Type B pancreatic cell (in vitro differentiated cells): Measurements from ENCODE around the gene PTGIS. TPM values are rescaled to one million over a fixed set of nuclear protein-coding genes. Genes with fewer than 3 reads are reported as not detected.

Experiments used
- DNase-seq: peaks from one replicate; pipeline ENCODE4 v3.0.0; 2021; ENCODE audit warnings: mixed read lengths; ENCODE audit not compliant: unreplicated experiment; ENCODE audit errors: extremely low spot score
- H3K27ac Mint-ChIP-seq: 2 replicates; pipeline ENCODE4 v1.8.0; 2021; ENCODE audit warnings: mild to moderate bottlenecking, mixed read lengths
- H3K27me3 Mint-ChIP-seq: 2 replicates; pipeline ENCODE4 v1.8.0; 2021; ENCODE audit warnings: mixed read lengths
- H3K36me3 Mint-ChIP-seq: 2 replicates; pipeline ENCODE4 v1.8.0; 2021; ENCODE audit warnings: mixed read lengths
- H3K4me1 Mint-ChIP-seq: one replicate; pipeline ENCODE4 v1.8.0; 2021; ENCODE audit warnings: mixed read lengths; ENCODE audit not compliant: unreplicated experiment
- H3K4me3 Mint-ChIP-seq: 2 replicates; pipeline ENCODE4 v1.8.0; 2021; ENCODE audit warnings: mild to moderate bottlenecking, mixed read lengths
- H3K9me3 Mint-ChIP-seq: 2 replicates; pipeline ENCODE4 v1.8.0; 2021; ENCODE audit warnings: mixed read lengths
- total RNA-seq: library from RNA; stranded (reverse); gene quantifications from 2 replicates; pipeline ENCODE4 v1.2.1, GENCODE V29; 2021; ENCODE audit warnings: low replicate concordance
- TF ChIP-seq, protein P1 (sequence below): fragments of 200-600 bp; sonication (generic); conservative IDR thresholded peaks from 2 replicates; pipeline ENCODE4 v1.5.0; 2021; ENCODE audit warnings: antibody characterized with exemption, mild to moderate bottlenecking

PTGIS gene
- total RNA-seq, 1 donor from 2014 or later: 33.3 TPM

DNA sequence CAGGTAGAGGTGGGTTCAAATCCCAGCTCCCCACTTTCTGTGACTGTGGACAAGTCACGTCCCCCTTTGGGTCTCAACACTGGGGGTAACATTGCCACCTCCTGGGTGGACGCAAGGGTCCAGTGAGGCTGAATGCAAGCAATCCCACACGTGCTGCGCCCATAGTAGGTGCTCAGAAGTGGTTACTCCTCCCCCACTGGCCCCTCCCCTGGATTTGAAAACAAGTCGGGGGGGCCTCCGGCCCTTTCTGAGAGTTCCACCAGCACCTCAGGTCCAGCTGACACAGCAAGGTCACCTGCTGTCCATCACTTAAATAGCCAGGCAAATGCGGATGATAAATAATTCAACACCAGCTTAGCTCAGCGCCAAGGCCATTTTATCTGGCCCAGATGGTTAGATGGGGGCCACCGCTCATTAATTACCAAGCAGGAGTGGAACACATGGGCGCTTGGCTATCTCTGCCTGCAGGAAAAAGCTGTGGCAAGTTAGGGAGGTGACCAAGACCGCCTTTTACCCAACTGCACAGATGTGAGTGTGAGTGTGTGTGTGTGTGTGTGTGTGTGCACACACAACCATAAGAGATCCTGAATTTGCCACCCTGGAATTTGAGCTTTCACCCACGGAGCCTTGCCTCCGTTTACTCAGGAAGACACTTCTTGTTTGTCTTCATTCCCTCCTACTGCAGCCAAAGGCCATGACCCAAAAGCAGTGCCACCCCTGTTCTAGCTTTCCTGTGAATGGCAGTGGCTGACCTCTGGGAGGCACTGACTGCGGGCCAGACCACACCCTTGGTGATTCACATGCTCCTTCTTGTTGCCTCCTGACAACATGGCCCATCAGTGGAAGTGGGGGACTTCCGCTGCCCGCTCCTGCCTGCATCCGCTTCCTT lies 50.8 kb downstream of the PTGIS start:
- Mint-ChIP-seq H3K27ac (no peak overlapping the region), H3K27me3 (no peaks in the 10 kb centered on the region), H3K4me3 (no peak overlapping the region), H3K9me3 (no peaks in the 10 kb centered on the region), H3K4me1 (no peaks in the 10 kb centered on the region), H3K36me3 (peaks cover 8% of the 10 kb centered on the region)
- TF ChIP-seq, protein P1, sequence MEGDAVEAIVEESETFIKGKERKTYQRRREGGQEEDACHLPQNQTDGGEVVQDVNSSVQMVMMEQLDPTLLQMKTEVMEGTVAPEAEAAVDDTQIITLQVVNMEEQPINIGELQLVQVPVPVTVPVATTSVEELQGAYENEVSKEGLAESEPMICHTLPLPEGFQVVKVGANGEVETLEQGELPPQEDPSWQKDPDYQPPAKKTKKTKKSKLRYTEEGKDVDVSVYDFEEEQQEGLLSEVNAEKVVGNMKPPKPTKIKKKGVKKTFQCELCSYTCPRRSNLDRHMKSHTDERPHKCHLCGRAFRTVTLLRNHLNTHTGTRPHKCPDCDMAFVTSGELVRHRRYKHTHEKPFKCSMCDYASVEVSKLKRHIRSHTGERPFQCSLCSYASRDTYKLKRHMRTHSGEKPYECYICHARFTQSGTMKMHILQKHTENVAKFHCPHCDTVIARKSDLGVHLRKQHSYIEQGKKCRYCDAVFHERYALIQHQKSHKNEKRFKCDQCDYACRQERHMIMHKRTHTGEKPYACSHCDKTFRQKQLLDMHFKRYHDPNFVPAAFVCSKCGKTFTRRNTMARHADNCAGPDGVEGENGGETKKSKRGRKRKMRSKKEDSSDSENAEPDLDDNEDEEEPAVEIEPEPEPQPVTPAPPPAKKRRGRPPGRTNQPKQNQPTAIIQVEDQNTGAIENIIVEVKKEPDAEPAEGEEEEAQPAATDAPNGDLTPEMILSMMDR: no peak
- DNase-seq: no peak

DNA sequence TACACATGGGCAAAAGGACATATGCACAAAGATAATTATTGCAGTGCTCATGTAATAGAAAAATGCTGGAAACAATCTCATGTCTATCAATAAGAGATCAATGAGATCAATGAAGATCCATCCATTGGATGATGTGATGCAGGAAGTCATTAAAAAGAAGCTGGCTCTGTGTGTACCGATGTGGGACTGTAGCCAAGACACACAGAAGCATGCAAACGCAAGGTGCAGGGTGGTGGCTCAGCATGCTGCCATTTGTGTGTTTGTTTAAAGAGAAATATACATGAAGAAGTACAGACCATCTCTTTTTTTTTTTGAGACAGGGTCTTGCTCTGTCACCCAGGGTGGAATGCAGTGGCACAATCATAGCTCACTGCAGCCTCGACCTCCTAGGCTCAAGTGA lies 52.4 kb downstream of the PTGIS start:
- peaks cover 3% of the 10 kb centered on the region for H3K27me3 Mint-ChIP-seq
- peaks cover 4% of the 10 kb centered on the region for H3K36me3 Mint-ChIP-seq
- H3K4me3 Mint-ChIP-seq: no peak overlapping the region
- H3K4me1 Mint-ChIP-seq: no peaks in the 10 kb centered on the region
- no peak for DNase-seq
- no peaks in the 10 kb centered on the region for H3K9me3 Mint-ChIP-seq
- H3K27ac Mint-ChIP-seq: no peak overlapping the region
- TF ChIP-seq, protein P1: no peak

- no peak for DNase-seq
- Mint-ChIP-seq H3K27ac (no peak overlapping the region), H3K4me1 (peaks cover 3% of the 10 kb centered on the region), H3K27me3 (peaks cover 6% of the 10 kb centered on the region), H3K9me3 (no peaks in the 10 kb centered on the region), H3K36me3 (peaks cover 4% of the 10 kb centered on the region), H3K4me3 (no peak overlapping the region)
- TF ChIP-seq, protein P1: no peak
Measured at GRCh38 chr20:49513517-49513916, 54.4 kb downstream of the PTGIS start.

DNA sequence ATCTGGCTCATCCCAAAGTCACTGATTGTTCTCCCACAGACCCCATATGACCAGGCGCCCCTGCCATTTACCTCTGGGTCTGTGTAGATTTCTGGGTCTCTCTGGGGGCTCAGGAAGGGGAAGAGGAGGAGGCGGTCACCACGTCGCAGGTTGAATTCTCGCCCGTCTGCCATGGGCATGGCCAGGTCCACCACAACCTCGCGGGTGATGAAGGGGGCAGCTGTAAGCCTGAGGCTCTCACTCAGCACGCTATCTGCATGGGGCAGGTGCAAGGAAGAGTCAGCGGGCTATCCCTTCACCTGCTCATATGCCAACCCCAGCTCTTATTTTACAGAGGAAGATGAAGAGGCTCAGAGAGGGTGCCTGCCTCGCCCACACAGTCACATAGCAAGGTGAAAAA lies 54.9 kb downstream of the PTGIS start:
- peaks cover 5% of the 10 kb centered on the region for H3K4me1 Mint-ChIP-seq
- H3K27ac Mint-ChIP-seq: no peak overlapping the region
- H3K27me3 Mint-ChIP-seq: peaks cover 8% of the 10 kb centered on the region
- H3K36me3 Mint-ChIP-seq: peaks cover 3% of the 10 kb centered on the region
- DNase-seq: no peak
- H3K9me3 Mint-ChIP-seq: no peaks in the 10 kb centered on the region
- no peak overlapping the region for H3K4me3 Mint-ChIP-seq
- TF ChIP-seq, protein P1: no peak

- Mint-ChIP-seq H3K9me3 (no peaks in the 10 kb centered on the region), H3K36me3 (no peaks in the 10 kb centered on the region), H3K27me3 (peaks cover 8% of the 10 kb centered on the region), H3K4me3 (no peak overlapping the region), H3K27ac (no peak overlapping the region), H3K4me1 (peaks cover 5% of the 10 kb centered on the region)
- TF ChIP-seq, protein P1: no peak
- no peak for DNase-seq
Measured at GRCh38 chr20:49511788-49512525, 56.0 kb downstream of the PTGIS start.
